GM12875 (cell line): ENCODE data around the gene MYO10.

Experiments used
- H3K4me3 ChIP-seq: one replicate; pipeline ENCODE4 v1.5.1; 2011; ENCODE audit warnings: low read depth, low read length, control low read depth
- TF ChIP-seq, protein P1 (sequence below): IDR thresholded peaks from 2 replicates; pipeline ENCODE4 v1.5.1; 2011; ENCODE audit warnings: low read depth, mild to moderate bottlenecking, control low read depth, inconsistent platforms, low read length, moderate library complexity, borderline replicate concordance; ENCODE audit not compliant: insufficient read depth

MYO10 gene

DNA sequence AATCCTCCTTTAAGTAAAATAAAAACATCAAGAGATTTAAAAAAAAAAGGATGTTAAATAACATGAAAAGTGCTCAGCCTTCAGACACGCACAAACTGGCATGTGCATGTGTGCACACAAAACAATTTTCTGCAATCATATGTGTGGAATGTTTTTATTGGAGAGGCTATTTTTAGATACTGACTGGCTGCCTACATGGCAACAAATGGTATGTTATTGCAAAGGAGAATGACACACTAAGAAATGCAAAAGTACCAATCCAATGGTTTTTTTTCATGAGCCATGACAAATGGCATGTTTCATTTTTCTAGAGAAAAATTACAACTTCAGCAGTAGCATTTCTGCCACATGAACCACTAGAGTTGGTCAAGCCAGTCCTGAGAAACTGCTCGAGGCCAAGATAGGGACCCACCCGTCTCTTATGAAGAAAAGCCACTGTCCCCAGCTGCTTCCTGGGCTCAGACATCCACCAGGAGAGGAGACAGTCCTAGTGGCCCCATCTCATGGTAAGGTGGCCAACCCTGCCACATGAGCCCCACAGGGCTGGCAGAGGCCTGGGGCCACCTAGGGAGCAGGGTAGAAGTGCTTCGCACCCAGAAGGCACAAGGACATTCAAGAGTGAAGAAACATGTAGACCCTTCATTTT is 116.4 kb downstream of the MYO10 start:
- no peak overlapping the region for H3K4me3 ChIP-seq
- TF ChIP-seq, protein P1, sequence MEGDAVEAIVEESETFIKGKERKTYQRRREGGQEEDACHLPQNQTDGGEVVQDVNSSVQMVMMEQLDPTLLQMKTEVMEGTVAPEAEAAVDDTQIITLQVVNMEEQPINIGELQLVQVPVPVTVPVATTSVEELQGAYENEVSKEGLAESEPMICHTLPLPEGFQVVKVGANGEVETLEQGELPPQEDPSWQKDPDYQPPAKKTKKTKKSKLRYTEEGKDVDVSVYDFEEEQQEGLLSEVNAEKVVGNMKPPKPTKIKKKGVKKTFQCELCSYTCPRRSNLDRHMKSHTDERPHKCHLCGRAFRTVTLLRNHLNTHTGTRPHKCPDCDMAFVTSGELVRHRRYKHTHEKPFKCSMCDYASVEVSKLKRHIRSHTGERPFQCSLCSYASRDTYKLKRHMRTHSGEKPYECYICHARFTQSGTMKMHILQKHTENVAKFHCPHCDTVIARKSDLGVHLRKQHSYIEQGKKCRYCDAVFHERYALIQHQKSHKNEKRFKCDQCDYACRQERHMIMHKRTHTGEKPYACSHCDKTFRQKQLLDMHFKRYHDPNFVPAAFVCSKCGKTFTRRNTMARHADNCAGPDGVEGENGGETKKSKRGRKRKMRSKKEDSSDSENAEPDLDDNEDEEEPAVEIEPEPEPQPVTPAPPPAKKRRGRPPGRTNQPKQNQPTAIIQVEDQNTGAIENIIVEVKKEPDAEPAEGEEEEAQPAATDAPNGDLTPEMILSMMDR = no peak

GRCh38 chr5:16815432-16815831 is 120.7 kb downstream of the MYO10 start:
- H3K4me3 ChIP-seq = no peak overlapping the region
- TF ChIP-seq, protein P1 = no peak

- TF ChIP-seq, protein P1 = no peak
- no peak overlapping the region for H3K4me3 ChIP-seq
These were observed 123.2 kb downstream of the MYO10 start for GRCh38 chr5:16812911-16813310.

DNA sequence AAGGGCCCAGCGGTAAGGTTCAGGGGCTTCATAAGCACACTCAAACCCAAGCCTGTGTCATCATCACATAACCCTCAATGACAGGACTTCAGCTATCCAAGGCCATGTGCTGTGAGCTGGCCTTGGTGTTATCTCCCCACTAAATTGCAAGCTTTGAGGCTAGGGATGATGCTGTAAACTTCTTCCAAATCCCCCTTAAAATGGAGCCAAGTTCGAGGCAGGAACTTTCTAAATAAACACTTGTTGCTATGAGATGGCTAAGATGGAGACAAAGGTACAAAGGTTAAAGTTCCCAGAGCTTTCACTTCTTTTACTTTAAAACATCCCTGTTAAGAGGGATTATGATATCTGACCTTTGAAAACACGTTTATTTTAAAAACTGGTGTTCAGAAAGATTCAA is 123.6 kb downstream of the MYO10 start:
- no peak overlapping the region for H3K4me3 ChIP-seq
- TF ChIP-seq, protein P1 = no peak

- H3K4me3 ChIP-seq = no peak overlapping the region
- TF ChIP-seq, protein P1 = no peak
These were observed 125.8 kb downstream of the MYO10 start for GRCh38 chr5:16810208-16810854.

DNA sequence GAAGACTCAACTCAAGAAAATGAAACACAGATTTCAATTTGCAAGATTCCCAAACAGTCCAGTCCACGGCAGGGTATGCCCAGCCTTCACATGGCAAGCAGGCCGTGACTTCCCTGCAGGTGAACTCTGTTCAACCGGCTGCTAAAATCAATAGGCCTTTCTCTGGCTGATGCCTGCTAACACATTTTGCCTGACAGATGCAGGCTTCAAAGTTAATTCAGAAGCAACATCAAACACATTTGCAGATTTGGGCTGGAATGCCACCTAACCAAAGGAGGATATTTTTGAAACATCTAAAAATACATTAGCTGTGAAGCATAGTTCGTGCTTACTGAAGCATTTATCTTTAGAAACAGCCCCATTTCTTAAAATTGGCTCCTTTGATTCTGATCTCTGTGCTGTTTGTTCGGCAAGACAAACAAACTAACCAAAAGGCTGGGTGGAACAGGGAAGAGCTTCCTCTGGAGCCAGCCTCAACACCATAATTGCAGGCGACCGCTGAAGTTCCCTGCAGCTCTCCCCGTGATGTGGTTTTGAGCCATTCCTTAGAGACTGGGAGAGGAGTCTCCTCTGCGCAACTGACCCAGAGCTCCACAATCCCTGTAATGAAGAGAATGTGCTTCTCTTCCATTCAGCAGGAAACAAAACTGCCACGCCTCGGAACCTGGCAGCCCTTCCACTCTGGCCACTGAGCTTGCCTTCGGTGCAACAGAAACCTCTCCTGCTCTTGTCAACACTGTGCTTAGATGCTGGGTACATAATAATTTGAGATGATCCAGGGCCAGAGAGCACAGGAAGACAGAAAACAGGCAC is 126.5 kb downstream of the MYO10 start:
- no peak overlapping the region for H3K4me3 ChIP-seq
- TF ChIP-seq, protein P1 = no peak
